HCT116 (cell line): ENCODE measurements around the gene WTAP. TPM values are rescaled to one million over a fixed set of nuclear protein-coding genes. Genes with fewer than 3 reads are reported as not detected.

Source experiments
- ATAC-seq: fragments of 200-7000 bp; cut with Tn5 transposase; 2 replicates; pipeline ENCODE4 v1.9.1; 2020; ENCODE audit warnings: mild to moderate bottlenecking, moderate library complexity
- BruUV-seq: library from RNA; stranded (reverse); fragments of 400-500 nt; replicated peaks from 2 replicates; lab custom pipeline; 2021; lab: Mats Ljungman, UMichigan
- CTCF ChIA-PET: fragments of 300-600 bp; sonication (Branson Sonifier 250); formaldehyde crosslinking; loops from one replicate; lab custom pipeline; 2021; ENCODE audit warnings: antibody characterized with exemption; lab: Charles Lee
- POLR2A ChIA-PET: fragments of 300-600, 350-600 bp; sonication (Branson Sonifier 250); formaldehyde crosslinking; loops from one replicate; lab custom pipeline; 2021; ENCODE audit warnings: antibody characterized with exemption; lab: Charles Lee
- RAD21 ChIA-PET, 2 experiments: fragments of 300-600 bp; sonication (Branson Sonifier 250); formaldehyde crosslinking; loops; one replicate each; lab custom pipeline; 2023; ENCODE audit warnings: low total read pairs in 2 of 2; ENCODE audit not compliant: uncharacterized antibody in 2 of 2, unreplicated experiment in 2 of 2, low non-redundant PET in 1 of 2; lab: Charles Lee
- DNase-seq: peaks from one replicate; pipeline ENCODE4 v3.0.0-alpha.2; 2010; ENCODE audit warnings: low read depth, low spot score
- H2AFZ ChIP-seq: fragments of 200-600 bp; shearing (Covaris generic), sonication (generic); 2 replicates; pipeline ENCODE4 v1.6.1; 2017; ENCODE audit warnings: low read depth, mixed run types, mixed read lengths, antibody characterized with exemption, low read length; ENCODE audit not compliant: poor library complexity, severe bottlenecking
- H3K27ac ChIP-seq: 2 replicates; pipeline ENCODE4 v1.5.1; 2012; ENCODE audit warnings: low read depth, low read length
- H3K27me3 ChIP-seq: fragments of 200-600 bp; sonication (generic); 2 replicates; pipeline ENCODE4 v1.6.1; 2016; ENCODE audit warnings: mixed run types, low read length, mixed read lengths; ENCODE audit not compliant: insufficient read depth
- H3K36me3 ChIP-seq, 2 experiments: fragments of 200-500 bp in 1 of 2; fragments of 200-600 bp in 1 of 2; sonication (Bioruptor generic) in 1 of 2; sonication (generic) in 1 of 2; 2 replicates each; pipeline versions ENCODE4 v1.5.1 to v1.6.1; 2014 to 2016; ENCODE audit warnings: low read length in 2 of 2, inconsistent platforms in 1 of 2, mixed read lengths in 1 of 2, mixed run types in 1 of 2; ENCODE audit not compliant: insufficient read depth in 2 of 2, control insufficient read depth in 1 of 2
- H3K4me1 ChIP-seq, 2 experiments: fragments of 200-600 bp in 1 of 2; sonication (generic) in 1 of 2; 2 replicates each; pipeline versions ENCODE4 v1.5.1 to v1.6.1; 2012 to 2017; ENCODE audit warnings: low read length in 2 of 2, inconsistent platforms in 1 of 2, mild to moderate bottlenecking in 1 of 2, mixed read lengths in 1 of 2, mixed run types in 1 of 2, moderate library complexity in 1 of 2; ENCODE audit not compliant: insufficient read depth in 2 of 2, control insufficient read depth in 1 of 2
- H3K4me2 ChIP-seq: fragments of 200-600 bp; sonication (generic); 2 replicates; pipeline ENCODE4 v1.6.1; 2017; ENCODE audit warnings: mixed run types, low read length, mixed read lengths
- H3K4me3 ChIP-seq, 2 experiments: fragments of 200-600 bp in 1 of 2; sonication (generic) in 1 of 2; replicated peaks in 1 of 2; 2 replicates each; pipeline ENCODE4 v1.5.1; 2011 to 2016; ENCODE audit warnings: low read length in 2 of 2, control low read depth in 1 of 2, low read depth in 1 of 2, mild to moderate bottlenecking in 1 of 2, mixed read lengths in 1 of 2, mixed run types in 1 of 2
- H3K79me2 ChIP-seq: fragments of 200-600 bp; sonication (generic); 2 replicates; pipeline ENCODE4 v1.6.1; 2017; ENCODE audit warnings: mild to moderate bottlenecking, mixed run types, low read length, moderate library complexity, mixed read lengths; ENCODE audit not compliant: insufficient read depth
- H3K9ac ChIP-seq: fragments of 200-600 bp; sonication (generic); 2 replicates; pipeline ENCODE4 v1.6.1; 2016; ENCODE audit warnings: low read length, mixed read lengths
- H3K9me2 ChIP-seq: fragments of 200-600 bp; sonication (generic), shearing (Covaris generic); 2 replicates; pipeline ENCODE4 v1.6.1; 2017; ENCODE audit warnings: mixed run types, mild to moderate bottlenecking, moderate library complexity; ENCODE audit not compliant: insufficient read depth
- H3K9me3 ChIP-seq, 2 experiments: fragments of 200-500 bp in 1 of 2; fragments of 200-600 bp in 1 of 2; sonication (Bioruptor generic) in 1 of 2; sonication (generic) in 1 of 2; 2 replicates each; pipeline ENCODE4 v1.6.1; 2014 to 2017; ENCODE audit warnings: low read length in 2 of 2, mixed read lengths in 2 of 2, inconsistent platforms in 1 of 2, low read depth in 1 of 2, mild to moderate bottlenecking in 1 of 2, mixed run types in 1 of 2, moderate library complexity in 1 of 2; ENCODE audit not compliant: control insufficient read depth in 1 of 2, insufficient read depth in 1 of 2
- H4K20me1 ChIP-seq: fragments of 200-600 bp; sonication (generic), shearing (Covaris generic); 2 replicates; pipeline ENCODE4 v1.6.1; 2017; ENCODE audit warnings: mixed run types, mild to moderate bottlenecking, moderate library complexity; ENCODE audit not compliant: insufficient read depth
- EGR1 ChIP-seq: IDR thresholded peaks from 2 replicates; pipeline ENCODE4 v1.6.1; 2012; ENCODE audit warnings: low read depth
- EZH2 ChIP-seq: fragments of 200-600 bp; sonication (generic); IDR thresholded peaks from 2 replicates; pipeline ENCODE4 v1.6.1; 2017; ENCODE audit warnings: antibody characterized with exemption, mixed run types
- TCF7L2 ChIP-seq: IDR thresholded peaks from 2 replicates; pipeline ENCODE4 v1.7.0; 2011; ENCODE audit warnings: borderline replicate concordance, inconsistent platforms; ENCODE audit not compliant: insufficient read depth, insufficient read length; ENCODE audit errors: extremely low read depth
- ZFX ChIP-seq: fragments of 450-650 bp; IDR thresholded peaks from 2 replicates; pipeline ENCODE4 v1.6.1; 2017
- intact Hi-C: fragments of 100-400 bp; cut with micrococcal nuclease; formaldehyde crosslinking; loops from 2 replicates; pipeline ENCODE4 v1.10.0; 2022
- total RNA-seq: library from RNA; stranded (reverse); gene quantifications from one replicate; pipeline ENCODE4 v1.2.1, GENCODE V29; 2021; ENCODE audit not compliant: unreplicated experiment
- TF ChIP-seq, protein P1 (sequence below): IDR thresholded peaks from 2 replicates; pipeline ENCODE4 v1.6.1; 2012
- TF ChIP-seq, protein P2 (sequence below): IDR thresholded peaks from 2 replicates; pipeline ENCODE4 v1.6.1; 2012; ENCODE audit warnings: low read depth
- TF ChIP-seq, protein P3 (sequence below), 3 experiments: fragments of 200-600 bp in 1 of 3; sonication (generic) in 1 of 3; IDR thresholded peaks in 2 of 3; conservative IDR thresholded peaks in 1 of 3; 2 replicates each; pipeline ENCODE4 v1.5.1; 2012 to 2017; ENCODE audit warnings: low read depth in 2 of 3, low read length in 2 of 3, antibody characterized with exemption in 1 of 3, borderline replicate concordance in 1 of 3, control low read depth in 1 of 3, mild to moderate bottlenecking in 1 of 3, mixed read lengths in 1 of 3, mixed run types in 1 of 3, moderate library complexity in 1 of 3; ENCODE audit not compliant: insufficient read depth in 1 of 3
- TF ChIP-seq, protein P4 (sequence below): IDR thresholded peaks from 2 replicates; pipeline ENCODE4 v1.6.1; 2011; ENCODE audit warnings: mild to moderate bottlenecking, low read length, moderate library complexity; ENCODE audit not compliant: insufficient replicate concordance; ENCODE audit errors: extremely low read depth

Gene WTAP
- total RNA-seq, 1 experiment from 2014 or later: 88.6 TPM

DNA sequence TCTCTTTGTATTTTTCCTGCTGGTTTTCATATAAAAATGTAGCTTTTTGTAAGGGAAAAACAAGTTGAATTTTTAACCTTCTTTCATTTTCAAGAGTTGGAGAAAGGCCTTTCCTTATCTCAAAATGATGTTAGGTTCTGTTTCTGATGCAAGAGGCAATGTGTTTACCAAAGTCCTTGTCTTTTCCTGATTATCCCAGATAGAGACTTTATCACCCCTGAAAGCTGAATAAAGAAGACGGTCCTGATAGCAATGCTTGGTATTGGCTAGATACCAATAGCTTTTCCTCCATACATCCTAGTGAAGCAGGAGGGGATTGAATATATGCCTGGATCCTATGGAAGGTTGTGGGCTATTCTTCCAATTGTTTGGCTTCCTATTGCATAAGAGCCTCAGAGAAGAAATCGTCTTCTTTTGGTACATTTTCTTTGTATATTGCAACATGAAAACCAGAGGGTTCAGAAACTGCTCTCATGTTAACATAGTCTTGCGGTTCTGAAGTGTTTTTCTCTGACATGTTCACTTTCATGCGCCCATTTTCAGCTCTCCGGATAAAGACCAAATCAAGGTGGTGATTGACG lies 78.2 kb downstream of the WTAP start:
- ATAC-seq: no peak
- POLR2A ChIA-PET: interaction anchor here (1.3 kb wide), 1 partner anchor 16 kb away, joined by 5 read pairs; the partner anchor contains the start of gene MRPL18
- H3K9me3 ChIP-seq: no peaks in the 10 kb centered on the region
- TF ChIP-seq ZFX (no peak), TCF7L2 (no peak), EGR1 (no peak), EZH2 (no peak)
- TF ChIP-seq, protein P1, sequence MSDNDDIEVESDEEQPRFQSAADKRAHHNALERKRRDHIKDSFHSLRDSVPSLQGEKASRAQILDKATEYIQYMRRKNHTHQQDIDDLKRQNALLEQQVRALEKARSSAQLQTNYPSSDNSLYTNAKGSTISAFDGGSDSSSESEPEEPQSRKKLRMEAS: no peak
- TF ChIP-seq, protein P2, sequence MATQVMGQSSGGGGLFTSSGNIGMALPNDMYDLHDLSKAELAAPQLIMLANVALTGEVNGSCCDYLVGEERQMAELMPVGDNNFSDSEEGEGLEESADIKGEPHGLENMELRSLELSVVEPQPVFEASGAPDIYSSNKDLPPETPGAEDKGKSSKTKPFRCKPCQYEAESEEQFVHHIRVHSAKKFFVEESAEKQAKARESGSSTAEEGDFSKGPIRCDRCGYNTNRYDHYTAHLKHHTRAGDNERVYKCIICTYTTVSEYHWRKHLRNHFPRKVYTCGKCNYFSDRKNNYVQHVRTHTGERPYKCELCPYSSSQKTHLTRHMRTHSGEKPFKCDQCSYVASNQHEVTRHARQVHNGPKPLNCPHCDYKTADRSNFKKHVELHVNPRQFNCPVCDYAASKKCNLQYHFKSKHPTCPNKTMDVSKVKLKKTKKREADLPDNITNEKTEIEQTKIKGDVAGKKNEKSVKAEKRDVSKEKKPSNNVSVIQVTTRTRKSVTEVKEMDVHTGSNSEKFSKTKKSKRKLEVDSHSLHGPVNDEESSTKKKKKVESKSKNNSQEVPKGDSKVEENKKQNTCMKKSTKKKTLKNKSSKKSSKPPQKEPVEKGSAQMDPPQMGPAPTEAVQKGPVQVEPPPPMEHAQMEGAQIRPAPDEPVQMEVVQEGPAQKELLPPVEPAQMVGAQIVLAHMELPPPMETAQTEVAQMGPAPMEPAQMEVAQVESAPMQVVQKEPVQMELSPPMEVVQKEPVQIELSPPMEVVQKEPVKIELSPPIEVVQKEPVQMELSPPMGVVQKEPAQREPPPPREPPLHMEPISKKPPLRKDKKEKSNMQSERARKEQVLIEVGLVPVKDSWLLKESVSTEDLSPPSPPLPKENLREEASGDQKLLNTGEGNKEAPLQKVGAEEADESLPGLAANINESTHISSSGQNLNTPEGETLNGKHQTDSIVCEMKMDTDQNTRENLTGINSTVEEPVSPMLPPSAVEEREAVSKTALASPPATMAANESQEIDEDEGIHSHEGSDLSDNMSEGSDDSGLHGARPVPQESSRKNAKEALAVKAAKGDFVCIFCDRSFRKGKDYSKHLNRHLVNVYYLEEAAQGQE: no peak
- TF ChIP-seq, protein P3, sequence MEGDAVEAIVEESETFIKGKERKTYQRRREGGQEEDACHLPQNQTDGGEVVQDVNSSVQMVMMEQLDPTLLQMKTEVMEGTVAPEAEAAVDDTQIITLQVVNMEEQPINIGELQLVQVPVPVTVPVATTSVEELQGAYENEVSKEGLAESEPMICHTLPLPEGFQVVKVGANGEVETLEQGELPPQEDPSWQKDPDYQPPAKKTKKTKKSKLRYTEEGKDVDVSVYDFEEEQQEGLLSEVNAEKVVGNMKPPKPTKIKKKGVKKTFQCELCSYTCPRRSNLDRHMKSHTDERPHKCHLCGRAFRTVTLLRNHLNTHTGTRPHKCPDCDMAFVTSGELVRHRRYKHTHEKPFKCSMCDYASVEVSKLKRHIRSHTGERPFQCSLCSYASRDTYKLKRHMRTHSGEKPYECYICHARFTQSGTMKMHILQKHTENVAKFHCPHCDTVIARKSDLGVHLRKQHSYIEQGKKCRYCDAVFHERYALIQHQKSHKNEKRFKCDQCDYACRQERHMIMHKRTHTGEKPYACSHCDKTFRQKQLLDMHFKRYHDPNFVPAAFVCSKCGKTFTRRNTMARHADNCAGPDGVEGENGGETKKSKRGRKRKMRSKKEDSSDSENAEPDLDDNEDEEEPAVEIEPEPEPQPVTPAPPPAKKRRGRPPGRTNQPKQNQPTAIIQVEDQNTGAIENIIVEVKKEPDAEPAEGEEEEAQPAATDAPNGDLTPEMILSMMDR (IDR thresholded peaks at IDR 0.05 in 2 of 3, conservative IDR thresholded peaks at IDR 0.05 in 1 of 3; ENCODE audit: borderline replicate concordance in 1 of 3, insufficient read depth in 1 of 3, low read depth in 2 of 3, low read length in 2 of 3): no peak
- TF ChIP-seq, protein P4, sequence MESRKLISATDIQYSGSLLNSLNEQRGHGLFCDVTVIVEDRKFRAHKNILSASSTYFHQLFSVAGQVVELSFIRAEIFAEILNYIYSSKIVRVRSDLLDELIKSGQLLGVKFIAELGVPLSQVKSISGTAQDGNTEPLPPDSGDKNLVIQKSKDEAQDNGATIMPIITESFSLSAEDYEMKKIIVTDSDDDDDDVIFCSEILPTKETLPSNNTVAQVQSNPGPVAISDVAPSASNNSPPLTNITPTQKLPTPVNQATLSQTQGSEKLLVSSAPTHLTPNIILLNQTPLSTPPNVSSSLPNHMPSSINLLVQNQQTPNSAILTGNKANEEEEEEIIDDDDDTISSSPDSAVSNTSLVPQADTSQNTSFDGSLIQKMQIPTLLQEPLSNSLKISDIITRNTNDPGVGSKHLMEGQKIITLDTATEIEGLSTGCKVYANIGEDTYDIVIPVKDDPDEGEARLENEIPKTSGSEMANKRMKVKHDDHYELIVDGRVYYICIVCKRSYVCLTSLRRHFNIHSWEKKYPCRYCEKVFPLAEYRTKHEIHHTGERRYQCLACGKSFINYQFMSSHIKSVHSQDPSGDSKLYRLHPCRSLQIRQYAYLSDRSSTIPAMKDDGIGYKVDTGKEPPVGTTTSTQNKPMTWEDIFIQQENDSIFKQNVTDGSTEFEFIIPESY: no peak
- TF ChIP-seq, all 23 proteins: peak for 0
- ChIA-PET RAD21 (no interaction called here), CTCF (no interaction called here)
- DNase-seq: no peak
- no peaks in the 10 kb centered on the region for H3K27me3 ChIP-seq
- H3K27ac ChIP-seq: no peak overlapping the region
- intact Hi-C loops: no loop called here
- BruUV-seq: no TSS peak
- no peak overlapping the region for H3K4me3 ChIP-seq
- H3K4me2 ChIP-seq: no peak overlapping the region
- H2AFZ ChIP-seq: no peak overlapping the region
- H4K20me1 ChIP-seq: no peaks in the 10 kb centered on the region
- no peaks in the 10 kb centered on the region for H3K9me2 ChIP-seq
- no peaks in the 10 kb centered on the region for H3K4me1 ChIP-seq
- H3K36me3 ChIP-seq: no peaks in the 10 kb centered on the region
- H3K9ac ChIP-seq: no peak overlapping the region
- no peaks in the 10 kb centered on the region for H3K79me2 ChIP-seq
